Lower leg skin (tissue), 3 donors: ENCODE data around the gene ULBP3.

ENCODE experiments used
- CTCF ChIP-seq, 3 donors: fragments of 450-650 bp; IDR thresholded peaks; one replicate each; pipeline ENCODE4 v1.5.1; 2016; ENCODE audit warnings: antibody characterized with exemption in 3 of 3, mild to moderate bottlenecking in 3 of 3, moderate library complexity in 2 of 3
- POLR2A ChIP-seq, 2 donors: fragments of 450-650 bp; IDR thresholded peaks; one replicate each; pipeline ENCODE4 v1.6.1; 2016 to 2017; ENCODE audit warnings: antibody characterized with exemption in 2 of 2, mild to moderate bottlenecking in 1 of 2, moderate library complexity in 1 of 2

DNA sequence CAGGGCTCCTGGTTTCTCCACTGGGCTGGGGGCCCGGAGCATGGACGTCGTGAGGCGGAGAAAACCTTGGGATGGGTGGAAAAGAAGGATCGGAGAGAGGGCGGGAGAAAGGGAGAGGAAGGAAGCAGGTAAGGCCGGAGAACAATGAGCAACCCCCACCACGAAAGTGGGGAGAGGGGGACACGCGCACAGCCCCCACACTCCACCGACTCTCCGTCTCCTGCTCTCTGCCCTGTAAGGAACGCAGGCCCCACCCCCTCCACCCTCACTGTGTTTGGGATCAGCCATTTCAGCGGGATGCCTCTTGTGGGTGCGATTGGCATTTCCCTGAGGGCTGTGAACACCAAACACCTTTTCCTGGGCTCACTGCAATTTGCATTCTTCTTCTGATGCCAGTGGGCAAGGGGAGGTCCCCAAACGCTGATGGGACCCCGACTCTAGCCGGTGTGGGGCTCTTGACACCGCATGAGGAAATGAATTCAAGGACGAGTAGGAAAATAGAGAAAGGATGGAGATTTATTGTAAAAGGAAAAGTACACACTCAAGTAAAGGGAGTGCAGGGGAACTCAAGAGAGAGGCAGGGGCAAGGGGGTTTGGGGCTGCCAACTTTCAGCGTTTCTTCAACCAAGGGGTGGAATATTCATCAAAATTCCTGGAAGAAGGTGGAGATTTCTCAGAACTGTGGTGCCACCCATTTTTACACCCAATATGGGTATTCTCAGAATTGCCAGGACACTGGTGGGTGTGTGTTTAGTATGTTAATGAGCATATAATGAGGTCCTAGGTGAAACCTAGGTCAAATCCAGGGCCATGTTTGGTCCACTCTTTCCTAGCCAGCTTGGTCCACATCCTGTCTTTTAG is 30.5 kb downstream of the ULBP3 start:
- no peak for TF ChIP-seq CTCF (IDR thresholded peaks at IDR 0.05)
- TF ChIP-seq POLR2A (IDR thresholded peaks at IDR 0.05), result no peak
